ENCODE measurements around the gene AOPEP.
"Not testable (repeated sequence)": the region's sequence is repeated elsewhere in the genome, so short reads cannot be mapped to it uniquely, and the experiment has no call there.

The AOPEP gene

GRCh38 chr9:94934816-94935328 is 208.4 kb downstream of the AOPEP start:
- DNase-seq (ENCODE audit: low spot score), result no peak

GRCh38 chr9:94935396-94935795 is 208.9 kb downstream of the AOPEP start:
- DNase-seq (ENCODE audit: low spot score), result no peak

- no peak for DNase-seq (ENCODE audit: low spot score)
These were observed 209.9 kb downstream of the AOPEP start for GRCh38 chr9:94936419-94936818.

- DNase-seq (ENCODE audit: low spot score), result peak; percentile 77
These were observed 210.9 kb downstream of the AOPEP start for GRCh38 chr9:94937214-94937903.

GRCh38 chr9:94938384-94938783 is 211.9 kb downstream of the AOPEP start:
- DNase-seq (ENCODE audit: low spot score), result no peak

- DNase-seq (ENCODE audit: low spot score), result not testable (repeated sequence)
These were observed 213.8 kb downstream of the AOPEP start for GRCh38 chr9:94940296-94940695.

GRCh38 chr9:94941211-94941875 is 214.8 kb downstream of the AOPEP start:
- peak; percentile 85 for DNase-seq (ENCODE audit: low spot score)

GRCh38 chr9:94944626-94945025 is 218.1 kb downstream of the AOPEP start:
- no peak for DNase-seq (ENCODE audit: low spot score)

GRCh38 chr9:94945197-94946144 is 219.0 kb downstream of the AOPEP start:
- peak; percentile 77 for DNase-seq (ENCODE audit: low spot score)

- no peak for DNase-seq (ENCODE audit: low spot score)
These were observed 219.8 kb downstream of the AOPEP start for GRCh38 chr9:94946256-94946655.

GRCh38 chr9:94948567-94949235 is 222.2 kb downstream of the AOPEP start:
- DNase-seq (ENCODE audit: low spot score), result peak; percentile 50

- DNase-seq (ENCODE audit: low spot score), result no peak
These were observed 222.9 kb downstream of the AOPEP start for GRCh38 chr9:94949370-94949769.

- no peak for DNase-seq (ENCODE audit: low spot score)
These were observed 223.6 kb downstream of the AOPEP start for GRCh38 chr9:94950040-94950578.

- DNase-seq (ENCODE audit: low spot score), result peak; percentile 49
These were observed 224.3 kb downstream of the AOPEP start for GRCh38 chr9:94950579-94951323.

GRCh38 chr9:94951324-94952135 is 225.0 kb downstream of the AOPEP start:
- peak; percentile 39 for DNase-seq (ENCODE audit: low spot score)

- DNase-seq (ENCODE audit: low spot score), result no peak
These were observed 226.3 kb downstream of the AOPEP start for GRCh38 chr9:94952565-94953373.

- no peak for DNase-seq (ENCODE audit: low spot score)
These were observed 230.2 kb downstream of the AOPEP start for GRCh38 chr9:94956731-94957130.

- DNase-seq (ENCODE audit: low spot score), result no peak
These were observed 234.5 kb downstream of the AOPEP start for GRCh38 chr9:94960964-94961363.

- DNase-seq (ENCODE audit: low spot score), result no peak
These were observed 235.4 kb downstream of the AOPEP start for GRCh38 chr9:94961870-94962269.
